Activated CD4-positive, alpha-beta T cell treated with anti-CD3 and anti-CD28 coated beads for 4 hours (primary cell): ENCODE measurements around the gene P2RX3.
"Not testable (repeated sequence)": the region's sequence is repeated elsewhere in the genome, so short reads cannot be mapped to it uniquely, and the experiment has no call there.

ENCODE experiments used
- DNase-seq, 2 donors: peaks; one replicate each; pipeline ENCODE4 v3.0.0-alpha.2; 2020

Gene P2RX3

GRCh38 chr11:57377107-57377506 lies 39.0 kb downstream of the P2RX3 start:
- no peak for DNase-seq

DNA sequence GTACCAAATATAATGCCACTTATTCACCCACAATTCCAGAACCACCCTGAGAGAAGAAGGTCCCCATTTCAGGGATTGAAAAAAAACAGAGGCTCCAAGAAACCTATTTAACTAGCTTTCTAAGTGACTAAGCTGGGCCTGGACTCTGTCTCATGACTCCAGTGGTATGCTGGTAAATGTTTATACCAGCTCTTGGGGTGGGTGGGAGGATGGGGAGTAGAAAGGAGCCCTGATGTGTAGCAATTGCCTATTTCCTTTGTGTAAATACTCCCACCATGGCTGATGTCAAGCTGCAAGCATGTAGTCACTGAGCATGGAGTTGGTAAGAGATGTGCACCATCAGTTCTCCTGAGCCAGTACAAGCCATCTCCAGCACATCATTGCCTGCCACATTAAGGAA lies 40.0 kb downstream of the P2RX3 start:
- DNase-seq = no peak

- DNase-seq = no peak
Measured at GRCh38 chr11:57379732-57380131, 41.6 kb downstream of the P2RX3 start.

DNA sequence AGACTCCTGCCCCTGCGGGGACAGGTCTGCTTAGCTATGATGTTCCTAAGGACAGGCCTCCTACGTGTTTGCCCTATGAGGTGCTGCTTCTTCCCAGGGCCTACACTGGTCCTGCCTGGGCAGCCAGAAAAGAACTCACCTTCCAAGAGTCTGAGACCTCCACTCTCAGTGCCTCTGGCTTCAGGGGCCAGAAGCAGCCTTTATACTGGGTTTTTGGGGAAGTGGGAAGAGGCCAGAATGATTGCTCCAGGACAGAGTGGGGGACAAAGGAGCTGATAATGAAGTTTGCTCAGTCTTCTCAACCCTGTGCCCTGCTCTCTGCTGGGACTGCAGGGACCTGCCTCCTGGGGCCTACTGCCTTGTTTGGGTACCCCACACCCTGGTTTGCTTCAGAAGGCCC lies 42.8 kb downstream of the P2RX3 start, which contains the start of gene PRG3:
Gene PRG3 (minus strand): TSS at position 176 of the 400 bp plus-strand sequence. CDS start 442 bp downstream, outside the sequence.
- no peak for DNase-seq

GRCh38 chr11:57386178-57386940 lies 48.2 kb downstream of the P2RX3 start:
- DNase-seq = no peak

DNA sequence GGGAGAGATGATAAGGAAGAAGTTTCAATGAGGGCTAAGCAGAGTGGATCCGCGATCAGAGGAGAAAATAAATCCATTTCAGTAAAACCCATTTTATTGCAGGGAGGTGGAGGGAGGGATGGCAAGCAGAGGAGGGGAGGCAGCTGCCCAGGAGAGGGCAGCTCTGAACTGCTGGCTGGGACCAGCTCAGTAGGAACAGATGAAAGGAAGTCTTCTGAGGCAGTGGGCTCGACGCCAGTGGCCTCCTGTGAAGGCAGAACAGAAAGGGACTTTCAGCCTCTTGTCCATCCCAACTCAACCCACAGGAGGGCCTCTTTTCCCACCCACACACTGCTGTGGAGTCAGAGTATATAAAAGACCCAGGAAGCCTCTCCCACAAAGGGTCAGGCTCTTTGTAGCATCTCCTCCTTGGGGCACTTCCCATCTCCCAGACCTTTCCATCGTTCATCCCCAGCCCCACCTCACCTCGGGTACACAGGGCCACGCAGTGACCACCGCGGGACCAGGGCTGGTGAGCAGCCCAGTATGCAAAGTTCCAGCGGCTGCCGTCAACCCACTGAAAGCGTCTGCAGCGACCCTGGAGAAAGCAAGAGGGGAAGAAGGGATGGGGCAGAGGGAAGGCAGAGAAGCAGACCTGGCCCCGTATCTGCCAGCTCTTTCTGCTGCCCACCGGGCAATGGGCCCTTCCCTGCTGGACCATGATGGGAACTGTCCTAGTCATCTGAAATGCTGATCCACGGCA lies 49.3 kb downstream of the P2RX3 start:
- DNase-seq = no peak

- no peak for DNase-seq
Measured at GRCh38 chr11:57390535-57390934, 52.4 kb downstream of the P2RX3 start, which contains the start of gene PRG2. Gene PRG2, minus strand, starts transcription at chr11:57390650. Its CDS starts 706 bp downstream, at chr11:57389944.

DNA sequence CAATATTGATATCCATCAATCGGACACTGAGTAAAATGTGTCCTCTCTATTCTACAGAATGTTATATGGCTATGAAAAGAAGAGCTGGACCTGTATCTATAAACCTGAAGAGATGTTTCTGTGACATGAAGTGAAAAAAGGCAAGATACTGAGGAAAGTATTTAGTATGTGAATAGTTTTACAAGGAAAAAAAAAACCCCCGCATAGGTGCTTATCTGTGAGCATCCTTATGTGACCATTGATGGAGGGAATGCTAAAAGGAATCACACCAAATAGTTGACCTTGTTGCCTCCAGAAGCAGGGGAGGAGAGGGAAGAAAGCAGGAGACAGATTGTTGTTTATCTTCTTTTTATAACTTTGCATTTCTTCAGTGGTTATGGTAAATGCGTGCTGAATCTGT lies 53.0 kb downstream of the P2RX3 start:
- DNase-seq = no peak

DNA sequence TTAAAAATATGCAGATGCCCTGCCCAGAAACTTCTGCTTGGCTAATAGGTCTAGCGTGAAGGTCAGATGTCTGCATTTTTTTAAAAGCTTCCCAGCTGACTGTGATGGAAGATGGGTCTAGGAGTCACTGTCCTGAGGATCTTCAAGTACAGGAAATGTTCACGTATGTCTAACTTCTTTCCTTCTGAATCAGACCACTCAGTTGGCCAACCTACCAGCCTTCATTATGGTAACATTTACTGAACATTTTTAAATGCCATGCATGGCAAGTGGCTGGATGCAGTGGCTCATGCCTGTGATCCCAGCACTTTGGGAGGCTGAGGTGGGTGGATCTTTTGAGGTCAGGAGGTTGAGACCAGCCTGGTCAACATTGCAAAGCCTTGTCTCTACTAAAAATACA lies 53.4 kb downstream of the P2RX3 start:
- DNase-seq = no peak

DNA sequence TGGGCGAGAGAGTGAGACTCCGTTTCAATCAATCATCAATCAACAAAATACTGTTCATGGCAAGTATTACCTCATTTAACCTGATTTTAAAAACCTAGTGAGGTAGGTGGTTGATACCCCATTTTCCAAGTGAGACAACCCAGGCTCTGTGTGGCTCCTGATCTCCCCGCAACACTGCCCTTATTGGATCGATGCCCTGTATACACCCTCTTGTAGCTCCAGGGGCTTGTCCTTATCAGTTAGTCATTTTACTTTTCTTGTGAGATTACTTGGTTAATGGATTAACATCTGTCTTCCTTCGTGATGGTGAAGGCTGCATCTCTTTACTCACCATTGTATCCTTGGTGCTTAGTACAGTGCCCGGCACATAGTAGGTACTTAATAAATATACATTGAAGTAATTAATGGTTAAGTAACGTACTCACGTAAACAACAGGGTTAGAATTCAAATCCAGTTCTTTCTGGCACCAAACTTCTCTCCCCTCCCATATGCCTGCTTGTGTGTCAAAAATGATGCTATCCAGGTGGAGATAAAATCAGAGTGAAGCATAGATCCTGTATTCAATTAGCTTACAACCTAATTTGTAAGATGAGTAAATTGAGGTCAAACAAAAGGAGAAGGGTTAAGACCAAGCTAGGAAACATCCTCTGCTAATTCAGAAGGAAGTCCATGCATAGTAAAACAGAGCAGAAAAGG lies 54.1 kb downstream of the P2RX3 start:
- no peak for DNase-seq

GRCh38 chr11:57392763-57393105 lies 54.6 kb downstream of the P2RX3 start:
- DNase-seq = no peak

DNA sequence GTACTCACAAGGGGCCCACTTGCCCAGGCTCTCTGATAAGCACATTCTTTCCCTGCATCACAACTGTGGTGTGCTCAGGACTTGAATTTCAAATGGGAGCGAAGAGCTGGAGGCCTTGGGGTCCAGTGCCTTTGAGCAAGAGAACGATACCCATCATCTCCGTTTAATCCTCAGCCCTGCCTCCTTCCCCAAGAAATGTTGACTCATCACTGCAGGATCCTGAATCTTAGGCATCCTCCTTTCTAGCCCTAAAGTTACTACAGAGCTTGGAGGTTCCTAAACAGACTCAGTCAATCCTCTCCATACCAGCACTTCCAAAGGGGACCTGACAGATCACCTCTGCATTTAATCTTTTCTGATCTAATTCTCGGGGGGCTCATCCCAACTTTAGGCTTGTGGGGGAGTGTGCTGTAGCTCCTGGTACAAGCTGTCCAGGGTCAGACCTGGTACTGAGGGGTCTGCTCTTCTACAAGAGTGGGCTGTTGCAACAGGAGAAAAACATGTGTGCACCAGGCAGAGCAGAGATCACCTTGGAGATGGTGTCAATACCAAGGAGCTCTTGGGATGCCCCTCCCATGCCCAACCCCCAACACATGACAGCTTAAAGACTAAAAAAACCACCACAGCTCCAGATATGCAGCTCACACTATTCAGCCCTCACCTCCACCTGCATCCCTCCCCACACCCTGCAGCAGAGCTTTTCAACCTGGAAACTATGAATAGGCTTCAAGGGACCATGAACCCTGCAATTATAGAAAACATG lies 56.2 kb downstream of the P2RX3 start:
- DNase-seq = no peak

- DNase-seq = no peak
Measured at GRCh38 chr11:57395905-57396623, 57.9 kb downstream of the P2RX3 start.

- DNase-seq = no peak
Measured at GRCh38 chr11:57396744-57397143, 58.6 kb downstream of the P2RX3 start.

- no peak for DNase-seq
Measured at GRCh38 chr11:57397394-57397990, 59.3 kb downstream of the P2RX3 start.

DNA sequence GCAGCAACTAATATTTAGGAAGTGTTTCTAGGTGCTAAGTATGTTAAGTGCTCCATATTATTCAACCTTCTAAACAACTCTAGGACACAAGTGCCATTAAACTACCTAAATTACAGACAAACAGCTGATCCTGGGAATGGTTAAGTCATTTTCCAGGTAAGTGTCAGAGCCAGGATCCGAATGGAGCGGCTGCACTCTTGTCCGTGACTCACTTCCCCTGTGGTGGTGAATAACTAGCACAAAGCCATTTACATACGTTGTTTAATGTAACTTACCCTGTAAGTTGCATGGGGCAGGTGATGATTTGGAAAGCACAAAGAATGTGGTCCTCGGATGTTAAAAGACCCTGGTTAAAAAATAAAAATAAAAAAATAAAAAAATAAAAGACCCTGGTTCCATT lies 61.1 kb downstream of the P2RX3 start:
- DNase-seq = no peak

- no peak for DNase-seq
Measured at GRCh38 chr11:57399972-57400578, 61.9 kb downstream of the P2RX3 start.

DNA sequence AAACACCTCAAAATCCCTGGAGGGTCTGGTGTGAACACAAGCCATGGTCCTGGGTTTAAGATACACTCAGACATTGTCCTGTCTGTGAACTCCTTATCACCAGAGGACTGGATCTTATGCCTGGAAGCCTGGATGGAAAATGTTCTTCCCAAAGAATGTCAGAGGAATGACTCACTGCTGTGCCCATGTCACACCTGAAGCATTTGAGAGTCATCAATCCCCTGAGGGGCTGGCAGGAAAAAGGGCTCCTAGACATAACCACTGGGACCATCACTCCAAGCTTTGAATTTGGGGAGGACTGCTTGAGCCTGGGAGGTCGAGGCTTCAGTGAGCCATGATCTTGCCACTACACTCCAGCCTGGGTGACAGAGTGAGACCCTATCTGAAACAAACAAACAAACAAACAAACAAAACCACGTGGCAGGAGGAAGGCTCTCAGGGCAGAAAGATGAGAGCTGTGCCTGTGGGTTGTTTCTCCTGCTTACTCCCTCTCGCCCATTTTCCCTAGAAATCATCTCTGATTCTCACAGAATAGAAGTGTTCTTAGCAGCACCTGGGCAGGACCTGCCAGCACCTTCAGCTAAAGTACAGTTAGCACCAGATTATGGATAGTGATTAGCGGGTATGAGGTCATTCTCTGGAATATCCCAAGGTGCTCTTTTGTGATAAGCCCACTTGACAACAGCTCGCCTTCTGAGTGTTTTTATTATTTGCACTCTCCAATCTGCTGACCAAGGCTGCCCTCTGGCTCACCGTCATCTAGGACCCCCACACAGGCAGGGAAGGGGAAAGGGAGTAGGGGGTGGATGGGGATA lies 64.2 kb downstream of the P2RX3 start:
- DNase-seq = no peak

DNA sequence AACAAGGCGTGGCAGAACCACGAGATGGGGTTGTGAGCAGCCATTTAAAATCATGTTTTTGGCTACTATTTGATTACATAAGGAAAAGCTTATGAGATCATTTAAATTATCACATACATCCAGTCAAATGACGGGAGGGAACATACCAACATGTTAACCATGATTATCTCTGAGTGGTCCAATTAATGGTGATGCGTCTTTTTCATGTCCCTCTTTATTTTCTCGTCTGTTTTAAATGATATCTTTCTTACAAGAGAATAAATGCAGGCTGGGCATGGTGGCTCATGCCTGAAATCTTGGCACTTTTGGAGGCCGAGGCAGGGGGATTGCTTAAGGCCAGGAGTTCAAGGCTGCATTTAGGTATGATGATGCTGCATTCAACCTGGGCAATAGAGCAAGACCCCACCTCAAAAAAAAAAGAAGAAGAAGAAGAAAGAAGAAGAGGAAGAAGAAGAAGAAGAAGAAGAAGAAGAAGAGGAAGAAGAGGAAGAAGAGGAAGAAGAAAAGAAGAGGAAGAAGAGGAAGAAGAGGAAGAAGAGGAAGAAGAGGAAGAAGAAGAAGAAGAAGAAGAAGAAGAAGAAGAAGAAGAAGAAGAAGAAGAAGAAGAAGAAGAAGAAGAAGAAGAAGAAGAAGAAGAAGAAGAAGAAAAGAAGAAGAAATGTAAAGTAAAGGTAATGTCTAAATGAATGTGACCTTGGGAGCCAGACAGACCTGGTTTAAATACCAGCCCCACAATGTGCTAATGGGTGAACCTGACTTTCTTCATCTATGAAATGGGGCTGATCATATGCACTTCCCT lies 65.0 kb downstream of the P2RX3 start:
- not testable (repeated sequence) for DNase-seq

DNA sequence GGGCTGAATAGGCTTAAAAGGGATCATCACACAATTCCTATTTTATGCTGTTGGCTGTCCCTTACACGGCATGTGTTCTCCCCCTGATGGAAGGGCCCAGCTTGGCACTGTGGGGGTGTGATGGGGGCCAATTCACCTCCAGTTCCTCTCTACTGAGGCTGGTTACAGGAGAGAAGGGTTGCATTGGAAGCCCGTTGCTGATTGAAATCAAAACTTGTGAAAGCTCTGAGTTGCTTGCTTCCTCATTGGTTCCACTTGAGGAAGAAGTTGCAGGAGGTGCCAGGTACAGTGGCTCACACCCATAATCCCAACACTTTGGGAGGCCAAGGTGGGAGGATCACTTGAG lies 65.6 kb downstream of the P2RX3 start:
- DNase-seq = no peak
